K562 (cell line): ENCODE data around the gene CACNA2D3. TPM values are rescaled to one million over a fixed set of nuclear protein-coding genes. Genes with fewer than 3 reads are reported as not detected.

ENCODE experiments used
- ATAC-seq: fragments of 200-7000 bp; cut with Tn5 transposase; 3 replicates; pipeline ENCODE4 v1.9.1; 2020; ENCODE audit warnings: moderate library complexity
- BruUV-seq: library from RNA; stranded (reverse); fragments of 400-500 nt; replicated peaks from 2 replicates; lab custom pipeline; 2021; lab: Mats Ljungman, UMichigan
- CTCF ChIA-PET: fragments of 300-600 bp; formaldehyde crosslinking; extraction: SDS; loops from one replicate; lab custom pipeline; 2021; ENCODE audit warnings: low intra/inter-chr PET ratio; lab: Yijun Ruan, JAX
- POLR2A ChIA-PET: fragments of 300-600, 350-650 bp; sonication (Branson Sonifier 250); formaldehyde crosslinking; extraction: SDS; loops from one replicate; lab custom pipeline; 2021; ENCODE audit warnings: antibody characterized with exemption, inconsistent platforms; lab: Yijun Ruan, JAX
- DNase-seq, 4 experiments: peaks; one replicate each; pipeline versions ENCODE4 v3.0.0 to v3.0.0-alpha.2; 2011 to 2018; ENCODE audit warnings: low spot score in 3 of 4, mixed read lengths in 3 of 4; ENCODE audit errors: extremely low read depth in 1 of 4
- FAIRE-seq: peaks from 2 replicates; lab custom pipeline; 2011; peaks lifted over from hg19 to GRCh38; lab: Jason Lieb, UNC
- H2AFZ ChIP-seq: 2 replicates; pipeline ENCODE4 v1.6.0; 2011; ENCODE audit warnings: low read depth, low read length, control low read depth, inconsistent platforms
- H3K27ac ChIP-seq: fragments of 200-600 bp; 3 replicates; pipeline ENCODE4 v1.8.0; 2011; ENCODE audit warnings: low read depth, mild to moderate bottlenecking, control low read depth, inconsistent platforms, low read length, moderate library complexity, mixed read lengths; ENCODE audit errors: extremely low read depth
- H3K27me3 ChIP-seq, 2 experiments: fragments of 300-600 bp in 1 of 2; 2 replicates in 1 of 2; 3 replicates in 1 of 2; pipeline versions ENCODE4 v1.6.0 to v1.8.0; 2011; ENCODE audit warnings: inconsistent platforms in 2 of 2, low read length in 2 of 2, mild to moderate bottlenecking in 1 of 2, mixed read lengths in 1 of 2, moderate library complexity in 1 of 2; ENCODE audit not compliant: control insufficient read depth in 2 of 2, insufficient read depth in 2 of 2
- H3K36me3 ChIP-seq: fragments of 300-600 bp; 3 replicates; pipeline ENCODE4 v1.8.0; 2011; ENCODE audit warnings: mild to moderate bottlenecking, low read length, inconsistent platforms; ENCODE audit not compliant: control insufficient read depth, insufficient read depth
- H3K4me1 ChIP-seq, 2 experiments: fragments of 200-600 bp in 1 of 2; replicated peaks in 1 of 2; 2 replicates in 1 of 2; 3 replicates in 1 of 2; pipeline versions ENCODE4 v1.5.1 to v1.8.0; 2011; ENCODE audit warnings: inconsistent platforms in 2 of 2, low read length in 2 of 2, mild to moderate bottlenecking in 1 of 2, mixed read lengths in 1 of 2, moderate library complexity in 1 of 2; ENCODE audit not compliant: control insufficient read depth in 2 of 2, insufficient read depth in 2 of 2
- H3K4me2 ChIP-seq: 2 replicates; pipeline ENCODE4 v1.6.1; 2011; ENCODE audit warnings: low read length, control low read depth, inconsistent platforms, mixed read lengths; ENCODE audit not compliant: insufficient read depth
- H3K4me3 ChIP-seq: fragments of 200-600 bp; sonication (generic), shearing (Covaris generic); 2 replicates; pipeline ENCODE4 v1.5.1; 2016; ENCODE audit warnings: control low read depth, inconsistent platforms
- H3K79me2 ChIP-seq: fragments of 200-600 bp; 3 replicates; pipeline ENCODE4 v1.8.0; 2011; ENCODE audit warnings: low read length, inconsistent platforms; ENCODE audit not compliant: control insufficient read depth, insufficient read depth
- H3K9ac ChIP-seq, 2 experiments: 2 replicates each; pipeline versions ENCODE4 v1.6.0 to v1.6.1; 2011; ENCODE audit warnings: low read depth in 2 of 2, low read length in 2 of 2, control low read depth in 1 of 2, inconsistent platforms in 1 of 2, mild to moderate bottlenecking in 1 of 2, mixed read lengths in 1 of 2; ENCODE audit not compliant: insufficient read depth in 1 of 2
- H3K9me1 ChIP-seq: one replicate; pipeline ENCODE4 v1.6.0; 2011; ENCODE audit warnings: inconsistent platforms, mild to moderate bottlenecking, low read length, moderate library complexity; ENCODE audit not compliant: control insufficient read depth, insufficient read depth
- H3K9me3 ChIP-seq: replicated peaks from 2 replicates; pipeline ENCODE4 v1.5.1; 2011; ENCODE audit warnings: low read depth, low read length, inconsistent platforms; ENCODE audit not compliant: control insufficient read depth, insufficient read depth
- H4K20me1 ChIP-seq: replicated peaks from 2 replicates; pipeline ENCODE4 v1.6.1; 2011; ENCODE audit warnings: low read length, inconsistent platforms, mixed read lengths; ENCODE audit not compliant: control insufficient read depth, insufficient read depth
- BACH1 ChIP-seq: fragments of 200-800 bp; sonication (Bioruptor generic); IDR thresholded peaks from 2 replicates; pipeline ENCODE4 v1.6.1; 2016; ENCODE audit warnings: missing genetic modification characterization, missing compliant biosample characterization
- CHD4 ChIP-seq: fragments of 200-600 bp; sonication (generic); IDR thresholded peaks from 3 replicates; pipeline ENCODE4 v1.6.1; 2012; ENCODE audit warnings: low read depth, mild to moderate bottlenecking, mixed read lengths, low read length, inconsistent platforms; ENCODE audit not compliant: insufficient read depth, insufficient replicate concordance, poor library complexity, severe bottlenecking
- CTBP1 ChIP-seq: fragments of 450-650 bp; IDR thresholded peaks from 2 replicates; pipeline ENCODE4 v1.6.1; 2016; ENCODE audit warnings: borderline replicate concordance
- DACH1 ChIP-seq: fragments of 450-650 bp; IDR thresholded peaks from 2 replicates; pipeline ENCODE4 v1.6.1; 2018; ENCODE audit not compliant: partially characterized antibody
- EZH2 ChIP-seq: IDR thresholded peaks from 2 replicates; pipeline ENCODE4 v1.6.1; 2012; ENCODE audit warnings: low read depth, mild to moderate bottlenecking, inconsistent platforms, low read length, borderline replicate concordance
- POLR2G ChIP-seq: fragments of 200-400 bp; formaldehyde crosslinking; IDR thresholded peaks from 2 replicates; pipeline ENCODE4 v1.6.1; 2017; ENCODE audit warnings: low read depth, mild to moderate bottlenecking, antibody characterized with exemption, low read length, moderate library complexity
- RAD51 ChIP-seq: fragments of 450-650 bp; IDR thresholded peaks from 2 replicates; pipeline ENCODE4 v1.7.1; 2016; ENCODE audit warnings: low read depth, mild to moderate bottlenecking, borderline replicate concordance
- SNRNP70 ChIP-seq: fragments of 200-400 bp; formaldehyde crosslinking; optimal IDR thresholded peaks from 2 replicates; pipeline ENCODE3; 2017; ENCODE audit warnings: low read depth, low read length
- TRIM24 ChIP-seq, 2 experiments: fragments of 450-650 bp; IDR thresholded peaks; 2 replicates each; pipeline ENCODE4 v1.6.1; 2016
- ZNF444 ChIP-seq: fragments of 250-450 bp; sonication (Bioruptor Pico); IDR thresholded peaks from 2 replicates; pipeline ENCODE4 v1.4.0; 2020; ENCODE audit warnings: mild to moderate bottlenecking, moderate library complexity
- ZNF707 ChIP-seq: fragments of 250-450 bp; sonication (Bioruptor Pico); conservative IDR thresholded peaks from 2 replicates; pipeline ENCODE4 v1.8.0; 2022; ENCODE audit warnings: inconsistent platforms, mild to moderate bottlenecking, moderate library complexity
- WGBS: fragments of 100-300 bp; shearing (Covaris generic); methylation state at CpG from one replicate; pipeline ENCODE4 v1.1.6; 2016; ENCODE audit warnings: low coverage, mixed read lengths; ENCODE audit not compliant: insufficient coverage; ENCODE audit errors: missing lambda C conversion rate; 5-methylcytosine and 5-hydroxymethylcytosine counted together
- in situ Hi-C: fragments of 300-500 bp; cut with MboI; formaldehyde crosslinking; loops from 4 replicates; pipeline ENCODE4 v1.15.0; 2018; ENCODE audit warnings: inconsistent platforms, mixed read lengths
- intact Hi-C: fragments of 100-400 bp; cut with micrococcal nuclease; formaldehyde crosslinking; loops from 2 replicates; pipeline ENCODE4 v1.14.2; 2022
- polyA plus RNA-seq, 8 experiments: library from polyadenylated mRNA; depleted of rRNA in 4 of 8; stranded (reverse) in 5 of 8; unstranded in 3 of 8; fragments of >200 nt; fragmentation: Nextera tagmentation in 2 of 8; fragmentation: Illumina TruSeq in 1 of 8; extraction: Ambion mirVana in 2 of 8; extraction: Trizol in 1 of 8; gene quantifications; 2 replicates each; pipeline versions ENCODE4 v1.2.1 to v1.2.3, GENCODE V29; 2011 to 2014; ENCODE audit warnings: inconsistent platforms in 1 of 8, missing spikeins in 1 of 8
- total RNA-seq, 7 experiments: library from RNA; depleted of rRNA in 6 of 7; stranded (reverse); fragments of >200 nt in 6 of 7; fragmentation: Illumina TruSeq in 2 of 7; extraction: Trizol in 2 of 7; gene quantifications; 2 replicates each; pipeline versions ENCODE4 v1.2.1 to v1.2.3, GENCODE V29; 2011 to 2021; ENCODE audit warnings: low replicate concordance in 1 of 7
- TF ChIP-seq, protein P1 (sequence below): sonication (generic); formaldehyde crosslinking; IDR thresholded peaks from 2 replicates; pipeline ENCODE4 v1.8.1; 2023; ENCODE audit warnings: mild to moderate bottlenecking, missing genetic modification reagents
- TF ChIP-seq, protein P2 (sequence below): sonication (generic); formaldehyde crosslinking; IDR thresholded peaks from 2 replicates; pipeline ENCODE4 v1.8.0; 2022; ENCODE audit warnings: mild to moderate bottlenecking, missing genetic modification reagents
- TF ChIP-seq, protein P3 (sequence below): fragments of 450-650 bp; formaldehyde crosslinking; IDR thresholded peaks from 2 replicates; pipeline ENCODE4 v1.4.0; 2022; ENCODE audit warnings: missing genetic modification characterization
- TF ChIP-seq, protein P4 (sequence below): fragments of 450-650 bp; IDR thresholded peaks from 2 replicates; pipeline ENCODE4 v1.6.1; 2016; ENCODE audit warnings: mild to moderate bottlenecking

The CACNA2D3 gene
- total and polyA plus RNA-seq, 9 of the 15 experiments (the other 6 are each of a cell fraction or from before 2014, with no cell fraction given) = 0.01 TPM; not detected in 8

DNA sequence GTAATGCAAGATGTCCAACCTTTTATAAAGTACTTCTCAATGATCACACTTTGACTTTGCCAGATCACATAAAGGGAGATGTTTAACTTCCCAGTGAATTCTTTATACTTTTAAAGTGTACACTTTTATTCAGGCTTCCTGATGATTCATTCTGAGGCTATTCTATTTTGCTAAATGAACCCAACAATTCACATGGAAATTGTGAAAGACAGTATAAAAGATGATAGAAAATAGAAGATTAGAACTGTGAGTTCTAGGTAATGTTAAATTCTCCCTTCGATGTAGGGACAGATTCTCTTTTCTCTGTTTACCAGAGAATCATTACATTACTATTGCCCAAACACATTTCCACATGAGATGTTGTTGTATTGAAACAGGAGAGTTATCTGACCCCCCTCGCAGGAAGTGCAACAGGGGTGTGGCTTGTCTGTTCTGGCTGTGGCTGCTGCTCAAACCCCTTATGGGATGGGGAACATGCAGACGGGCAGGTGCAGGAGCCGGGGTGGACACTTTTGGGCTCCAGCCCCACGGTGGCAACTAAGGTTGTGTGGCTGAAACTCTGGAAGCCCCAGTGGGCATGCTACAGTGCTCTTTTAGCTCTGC is 936.8 kb downstream of the CACNA2D3 start:
- Histone ChIP-seq H3K9ac (no peak overlapping the region), H4K20me1 (no peaks in the 10 kb centered on the region), H3K79me2 (no peaks in the 10 kb centered on the region), H3K27ac (no peak overlapping the region), H3K4me3 (no peak overlapping the region), H3K27me3 (no peaks in the 10 kb centered on the region), H3K9me3 (no peaks in the 10 kb centered on the region), H3K4me2 (no peak overlapping the region), H3K36me3 (no peaks in the 10 kb centered on the region), H3K9me1 (no peaks in the 10 kb centered on the region), H3K4me1 (no peaks in the 10 kb centered on the region), H2AFZ (no peak overlapping the region)
- ATAC-seq (no peak), DNase-seq (no peak), FAIRE-seq (no peak)
- intact Hi-C loops = no loop called here
- POLR2A ChIA-PET = no interaction called here
- TF ChIP-seq RAD51 (no peak), EZH2 (no peak), CTBP1 (no peak), DACH1 (no peak), POLR2G (no peak), CHD4 (no peak), ZNF444 (no peak), SNRNP70 (no peak), TRIM24 (IDR thresholded peaks at IDR 0.05) (no peak), ZNF707 (CRISPR knock-in tag) (no peak), BACH1 (no peak)
- TF ChIP-seq, protein P1, sequence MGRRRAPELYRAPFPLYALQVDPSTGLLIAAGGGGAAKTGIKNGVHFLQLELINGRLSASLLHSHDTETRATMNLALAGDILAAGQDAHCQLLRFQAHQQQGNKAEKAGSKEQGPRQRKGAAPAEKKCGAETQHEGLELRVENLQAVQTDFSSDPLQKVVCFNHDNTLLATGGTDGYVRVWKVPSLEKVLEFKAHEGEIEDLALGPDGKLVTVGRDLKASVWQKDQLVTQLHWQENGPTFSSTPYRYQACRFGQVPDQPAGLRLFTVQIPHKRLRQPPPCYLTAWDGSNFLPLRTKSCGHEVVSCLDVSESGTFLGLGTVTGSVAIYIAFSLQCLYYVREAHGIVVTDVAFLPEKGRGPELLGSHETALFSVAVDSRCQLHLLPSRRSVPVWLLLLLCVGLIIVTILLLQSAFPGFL = no peak
- TF ChIP-seq, protein P2, sequence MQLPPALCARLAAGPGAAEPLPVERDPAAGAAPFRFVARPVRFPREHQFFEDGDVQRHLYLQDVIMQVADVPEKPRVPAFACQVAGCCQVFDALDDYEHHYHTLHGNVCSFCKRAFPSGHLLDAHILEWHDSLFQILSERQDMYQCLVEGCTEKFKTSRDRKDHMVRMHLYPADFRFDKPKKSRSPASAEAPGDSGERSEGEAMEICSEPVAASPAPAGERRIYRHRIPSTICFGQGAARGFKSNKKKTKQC = no peak
- TF ChIP-seq, protein P3, sequence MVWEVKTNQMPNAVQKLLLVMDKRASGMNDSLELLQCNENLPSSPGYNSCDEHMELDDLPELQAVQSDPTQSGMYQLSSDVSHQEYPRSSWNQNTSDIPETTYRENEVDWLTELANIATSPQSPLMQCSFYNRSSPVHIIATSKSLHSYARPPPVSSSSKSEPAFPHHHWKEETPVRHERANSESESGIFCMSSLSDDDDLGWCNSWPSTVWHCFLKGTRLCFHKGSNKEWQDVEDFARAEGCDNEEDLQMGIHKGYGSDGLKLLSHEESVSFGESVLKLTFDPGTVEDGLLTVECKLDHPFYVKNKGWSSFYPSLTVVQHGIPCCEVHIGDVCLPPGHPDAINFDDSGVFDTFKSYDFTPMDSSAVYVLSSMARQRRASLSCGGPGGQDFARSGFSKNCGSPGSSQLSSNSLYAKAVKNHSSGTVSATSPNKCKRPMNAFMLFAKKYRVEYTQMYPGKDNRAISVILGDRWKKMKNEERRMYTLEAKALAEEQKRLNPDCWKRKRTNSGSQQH = no peak
- TF ChIP-seq, protein P4, sequence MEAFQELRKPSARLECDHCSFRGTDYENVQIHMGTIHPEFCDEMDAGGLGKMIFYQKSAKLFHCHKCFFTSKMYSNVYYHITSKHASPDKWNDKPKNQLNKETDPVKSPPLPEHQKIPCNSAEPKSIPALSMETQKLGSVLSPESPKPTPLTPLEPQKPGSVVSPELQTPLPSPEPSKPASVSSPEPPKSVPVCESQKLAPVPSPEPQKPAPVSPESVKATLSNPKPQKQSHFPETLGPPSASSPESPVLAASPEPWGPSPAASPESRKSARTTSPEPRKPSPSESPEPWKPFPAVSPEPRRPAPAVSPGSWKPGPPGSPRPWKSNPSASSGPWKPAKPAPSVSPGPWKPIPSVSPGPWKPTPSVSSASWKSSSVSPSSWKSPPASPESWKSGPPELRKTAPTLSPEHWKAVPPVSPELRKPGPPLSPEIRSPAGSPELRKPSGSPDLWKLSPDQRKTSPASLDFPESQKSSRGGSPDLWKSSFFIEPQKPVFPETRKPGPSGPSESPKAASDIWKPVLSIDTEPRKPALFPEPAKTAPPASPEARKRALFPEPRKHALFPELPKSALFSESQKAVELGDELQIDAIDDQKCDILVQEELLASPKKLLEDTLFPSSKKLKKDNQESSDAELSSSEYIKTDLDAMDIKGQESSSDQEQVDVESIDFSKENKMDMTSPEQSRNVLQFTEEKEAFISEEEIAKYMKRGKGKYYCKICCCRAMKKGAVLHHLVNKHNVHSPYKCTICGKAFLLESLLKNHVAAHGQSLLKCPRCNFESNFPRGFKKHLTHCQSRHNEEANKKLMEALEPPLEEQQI = no peak
- no TSS peak for BruUV-seq
- in situ Hi-C loops = no loop called here
- 0% methylated on average over 5 of the region's 5 CpGs for WGBS
- CTCF ChIA-PET = no interaction called here
